ENCODE measurements around the gene CERK.
"Not testable (repeated sequence)": the region's sequence is repeated elsewhere in the genome, so short reads cannot be mapped to it uniquely, and the experiment has no call there.

The CERK gene, protein sequence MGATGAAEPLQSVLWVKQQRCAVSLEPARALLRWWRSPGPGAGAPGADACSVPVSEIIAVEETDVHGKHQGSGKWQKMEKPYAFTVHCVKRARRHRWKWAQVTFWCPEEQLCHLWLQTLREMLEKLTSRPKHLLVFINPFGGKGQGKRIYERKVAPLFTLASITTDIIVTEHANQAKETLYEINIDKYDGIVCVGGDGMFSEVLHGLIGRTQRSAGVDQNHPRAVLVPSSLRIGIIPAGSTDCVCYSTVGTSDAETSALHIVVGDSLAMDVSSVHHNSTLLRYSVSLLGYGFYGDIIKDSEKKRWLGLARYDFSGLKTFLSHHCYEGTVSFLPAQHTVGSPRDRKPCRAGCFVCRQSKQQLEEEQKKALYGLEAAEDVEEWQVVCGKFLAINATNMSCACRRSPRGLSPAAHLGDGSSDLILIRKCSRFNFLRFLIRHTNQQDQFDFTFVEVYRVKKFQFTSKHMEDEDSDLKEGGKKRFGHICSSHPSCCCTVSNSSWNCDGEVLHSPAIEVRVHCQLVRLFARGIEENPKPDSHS

DNA sequence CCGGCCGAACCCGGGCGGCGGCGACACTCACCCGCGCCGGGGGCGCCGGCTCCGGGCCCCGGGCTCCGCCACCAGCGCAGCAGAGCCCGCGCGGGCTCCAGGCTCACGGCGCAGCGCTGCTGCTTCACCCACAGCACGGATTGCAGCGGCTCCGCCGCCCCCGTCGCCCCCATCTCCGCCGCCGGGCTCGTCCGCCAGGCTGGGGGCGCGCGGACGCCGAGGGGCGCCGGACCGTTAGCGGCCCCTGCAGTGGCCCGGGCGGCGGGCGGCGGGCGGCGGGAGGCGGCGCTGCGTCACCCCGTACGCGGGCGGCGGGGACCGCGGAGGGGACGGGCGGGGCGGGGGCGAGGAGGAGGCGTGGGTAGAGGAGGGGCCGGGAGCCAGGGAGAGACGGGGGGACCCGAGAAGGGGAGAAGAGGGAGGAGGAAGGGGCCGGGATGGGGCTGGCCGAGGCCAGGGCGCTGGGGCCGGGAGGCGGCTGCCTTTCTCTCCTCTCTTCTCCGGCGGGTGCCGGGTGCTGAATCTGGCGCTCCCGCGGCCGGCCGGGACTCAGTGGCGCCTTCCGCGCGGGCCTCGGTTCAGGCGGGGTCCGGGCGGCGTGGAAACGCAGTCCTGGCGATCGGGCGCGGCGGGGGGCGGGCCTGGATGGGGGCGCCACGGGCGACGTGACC lies at the start of gene CERK:
TSS of gene CERK (minus strand) at position 277 of the 671 bp plus-strand sequence. CDS start at position 173, 104 bp downstream.
- no peak for FAIRE-seq

- FAIRE-seq: no peak
These were observed 45.7 kb upstream of the CERK start for GRCh38 chr22:46783721-46784120.

- not testable (repeated sequence) for FAIRE-seq
These were observed 44.1 kb upstream of the CERK start for GRCh38 chr22:46782200-46782599.

GRCh38 chr22:46781291-46781690 lies 43.2 kb upstream of the CERK start:
- FAIRE-seq: no peak

- no peak for FAIRE-seq
These were observed 42.4 kb upstream of the CERK start for GRCh38 chr22:46780453-46780852.

GRCh38 chr22:46779651-46780050 lies 41.6 kb upstream of the CERK start:
- FAIRE-seq: no peak

GRCh38 chr22:46779023-46779422 lies 41.0 kb upstream of the CERK start:
- FAIRE-seq: no peak

DNA sequence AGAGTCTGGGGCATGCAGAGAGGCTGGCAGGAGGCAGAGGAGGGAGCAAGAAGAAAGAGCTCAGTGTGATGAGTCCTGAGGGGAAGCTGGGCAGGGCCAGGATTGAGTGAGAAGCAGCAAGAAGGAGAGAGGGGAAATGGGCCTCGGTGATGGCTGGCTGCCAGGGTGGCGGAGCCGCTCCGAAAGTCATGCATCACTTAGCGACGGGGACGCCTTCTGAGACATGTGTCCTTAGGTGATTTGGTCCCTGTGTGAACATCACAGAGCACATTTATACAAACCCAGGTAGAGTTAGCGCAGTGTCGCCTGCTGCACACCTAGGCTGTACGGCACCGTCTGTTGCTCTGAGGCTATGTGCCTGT lies 39.5 kb upstream of the CERK start:
- no peak for FAIRE-seq

DNA sequence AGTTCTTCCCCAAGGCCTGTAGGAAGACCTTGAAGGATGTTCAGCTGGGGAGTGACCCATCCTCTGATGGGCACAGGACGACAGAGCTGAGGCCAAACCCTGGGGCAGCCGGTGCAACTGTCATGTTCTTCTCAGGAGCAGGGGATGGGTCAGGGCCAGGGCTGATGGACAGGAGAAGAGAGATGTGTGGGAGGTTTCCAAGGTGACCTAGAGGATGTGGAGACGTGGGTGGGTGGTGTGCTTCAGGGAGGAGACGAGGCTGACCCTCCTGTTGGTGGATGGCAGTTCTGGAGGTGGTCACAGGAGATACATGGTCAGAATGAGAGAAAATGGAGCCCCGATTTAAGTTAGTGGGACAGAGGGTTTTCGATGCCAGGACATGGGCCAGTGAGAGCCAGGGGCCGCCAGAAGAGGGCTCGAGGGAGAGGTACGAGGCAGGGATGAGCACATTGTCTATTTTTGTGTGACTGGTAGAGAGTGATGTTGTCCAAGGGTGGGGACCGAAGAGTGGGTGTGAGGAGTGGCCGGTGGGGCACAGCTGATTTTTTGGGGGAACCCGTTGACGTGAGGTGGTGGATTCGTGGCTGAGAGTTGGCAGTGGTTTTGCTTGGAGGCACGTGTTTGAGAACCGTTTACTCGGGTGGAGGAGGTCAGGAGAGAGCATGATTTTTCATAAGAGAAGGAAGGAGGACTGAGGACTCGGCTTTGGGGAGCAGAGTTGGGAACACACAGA lies 39.0 kb upstream of the CERK start:
- no peak for FAIRE-seq

DNA sequence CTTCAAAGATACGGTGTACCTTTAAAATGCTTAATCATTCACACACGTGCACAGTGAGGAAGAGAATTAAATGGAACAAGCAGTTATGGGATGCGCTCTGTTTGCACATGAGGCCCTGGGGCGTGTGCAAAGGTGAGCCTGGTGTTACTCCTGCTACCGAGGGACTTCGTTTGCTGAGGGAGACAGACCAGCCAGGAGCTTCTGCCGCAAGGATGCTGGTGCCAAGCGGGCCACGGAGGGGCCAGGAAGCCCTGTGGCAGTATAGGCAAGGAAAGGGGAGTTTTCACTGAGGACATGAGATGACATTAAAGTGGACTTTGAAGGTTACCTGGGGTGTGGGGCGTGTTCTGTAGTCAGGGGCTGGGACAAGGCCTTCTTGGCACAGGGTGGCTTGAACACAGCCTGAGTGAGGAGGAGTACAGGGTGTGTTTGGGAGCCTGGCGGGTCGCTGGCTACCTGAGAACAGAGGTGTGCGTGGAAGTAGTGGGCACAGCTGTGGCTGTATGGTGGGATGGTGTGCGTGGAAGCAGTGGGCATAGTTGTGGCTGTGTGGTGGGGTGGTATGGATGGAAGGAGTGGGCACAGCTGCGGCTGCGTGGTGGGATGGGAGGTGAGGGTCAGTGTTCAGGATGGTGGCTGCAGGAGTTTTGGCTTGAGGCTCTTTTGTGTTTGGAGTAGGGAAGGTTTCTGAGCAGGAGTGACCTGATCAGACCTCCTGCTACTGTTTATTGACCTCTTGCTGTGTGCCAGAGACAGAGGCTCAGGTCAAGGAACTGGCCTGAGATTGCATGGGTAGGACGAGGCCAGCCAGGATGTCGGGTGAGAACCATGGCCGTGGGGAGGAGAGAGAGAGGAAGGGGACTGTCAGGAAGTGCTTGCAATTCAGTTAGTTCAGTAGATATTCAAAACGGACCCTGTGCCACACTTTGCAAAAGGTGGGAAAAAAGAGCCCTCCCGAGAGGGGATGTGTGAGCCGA lies 38.1 kb upstream of the CERK start:
- no peak for FAIRE-seq

DNA sequence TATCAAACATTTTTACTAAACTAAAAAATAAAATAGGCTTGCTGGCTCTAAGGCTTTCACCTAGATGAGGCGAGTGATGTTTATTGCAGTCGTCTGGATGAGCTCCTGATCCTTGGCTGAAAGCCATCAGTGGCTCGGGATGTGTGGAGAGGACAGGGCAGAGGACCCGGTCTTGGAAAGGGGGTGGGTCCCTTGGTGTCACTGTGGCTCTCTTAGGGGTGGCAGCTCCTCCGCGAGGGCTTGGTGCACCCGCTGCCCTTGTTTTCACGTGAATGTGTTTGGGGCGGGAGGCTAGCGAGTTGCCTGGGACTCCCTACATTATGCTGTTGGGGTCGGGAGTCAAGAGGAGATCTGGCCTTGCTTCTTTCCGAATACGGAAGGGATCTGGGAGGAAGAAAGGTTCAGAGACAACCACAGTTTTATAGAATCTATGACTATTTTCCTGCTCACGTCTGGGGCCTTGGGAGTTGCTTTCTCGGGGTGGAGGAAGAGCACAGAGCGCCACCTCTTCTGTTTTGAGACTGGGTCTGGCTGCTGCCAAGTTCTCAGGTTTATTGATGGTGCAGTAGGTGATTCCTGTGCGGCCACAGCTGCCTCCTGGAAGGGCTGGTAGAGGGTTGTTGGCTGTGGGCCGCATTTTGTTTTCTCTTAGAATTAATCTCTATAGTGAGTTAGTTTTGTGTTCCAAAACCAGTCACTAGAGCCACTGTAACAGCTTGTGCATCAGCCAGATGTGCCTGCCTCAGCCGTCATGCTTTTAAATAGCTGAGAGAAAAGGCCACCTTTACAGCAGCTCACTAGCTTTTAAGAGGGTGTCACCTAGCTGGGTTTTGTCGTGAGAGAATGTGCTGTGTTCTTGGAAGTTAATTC lies 37.2 kb upstream of the CERK start:
- no peak for FAIRE-seq

- no peak for FAIRE-seq
These were observed 36.4 kb upstream of the CERK start for GRCh38 chr22:46774253-46774979.

DNA sequence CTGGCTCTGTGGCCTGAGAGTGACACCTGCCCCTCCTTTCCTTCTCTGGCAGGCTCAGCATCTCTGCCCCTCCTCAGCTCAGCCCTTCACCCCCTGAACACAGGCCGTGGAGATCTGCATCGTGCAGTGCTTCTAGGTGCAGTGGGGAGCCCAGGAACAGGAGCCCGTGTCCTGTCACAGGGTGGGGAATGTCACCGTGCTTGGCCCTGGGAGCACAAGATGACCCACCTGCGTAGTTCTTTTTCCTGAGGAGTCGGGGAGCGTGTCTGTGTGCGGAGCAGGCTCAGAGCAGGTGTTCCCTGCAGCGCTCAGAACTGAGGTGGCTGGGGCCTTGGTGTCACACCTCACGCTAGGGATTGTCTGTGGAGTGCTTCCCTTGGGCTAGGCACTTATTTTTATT lies 35.0 kb upstream of the CERK start:
- FAIRE-seq: no peak

DNA sequence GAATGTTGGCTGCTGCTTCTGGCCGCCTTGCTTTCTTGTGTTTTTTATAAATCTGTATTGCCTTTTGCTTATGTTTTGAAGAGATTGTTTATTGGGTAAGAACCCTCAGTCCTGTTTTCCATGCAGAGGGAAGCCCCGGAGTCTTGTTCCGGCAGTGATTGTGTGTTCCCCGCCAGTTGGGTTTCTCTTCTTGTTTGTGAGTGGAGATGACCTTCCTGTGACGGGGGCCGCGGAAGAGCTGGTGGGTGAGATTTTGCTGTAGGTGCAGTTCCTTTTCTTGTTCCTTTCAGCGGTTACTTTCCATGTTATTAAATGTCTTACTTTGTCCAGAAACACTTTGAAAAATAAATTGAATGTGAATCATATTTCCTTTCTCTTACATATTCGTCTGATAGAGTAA lies 32.7 kb upstream of the CERK start:
- no peak for FAIRE-seq

GRCh38 chr22:46770151-46770641 lies 32.1 kb upstream of the CERK start:
- no peak for FAIRE-seq

DNA sequence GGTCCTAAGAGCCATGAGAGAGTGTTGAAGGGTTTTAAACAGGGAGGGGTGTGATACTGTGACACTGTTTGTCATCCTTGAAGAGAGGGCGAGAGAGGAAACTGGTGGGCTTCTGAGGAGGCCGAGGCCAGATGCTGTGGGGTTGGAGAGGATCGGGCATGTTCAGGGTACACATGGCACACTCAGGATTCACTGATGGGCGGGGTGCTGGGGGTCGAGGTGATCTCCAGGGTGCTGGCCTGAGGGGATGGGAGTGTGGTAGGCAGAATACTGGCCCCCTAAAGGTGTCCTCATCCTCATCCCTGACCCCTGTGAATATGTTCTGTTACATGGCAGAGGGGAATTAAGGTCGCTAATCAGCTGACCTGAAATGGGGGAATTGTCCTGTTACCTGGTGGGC lies 31.7 kb upstream of the CERK start:
- no peak for FAIRE-seq

DNA sequence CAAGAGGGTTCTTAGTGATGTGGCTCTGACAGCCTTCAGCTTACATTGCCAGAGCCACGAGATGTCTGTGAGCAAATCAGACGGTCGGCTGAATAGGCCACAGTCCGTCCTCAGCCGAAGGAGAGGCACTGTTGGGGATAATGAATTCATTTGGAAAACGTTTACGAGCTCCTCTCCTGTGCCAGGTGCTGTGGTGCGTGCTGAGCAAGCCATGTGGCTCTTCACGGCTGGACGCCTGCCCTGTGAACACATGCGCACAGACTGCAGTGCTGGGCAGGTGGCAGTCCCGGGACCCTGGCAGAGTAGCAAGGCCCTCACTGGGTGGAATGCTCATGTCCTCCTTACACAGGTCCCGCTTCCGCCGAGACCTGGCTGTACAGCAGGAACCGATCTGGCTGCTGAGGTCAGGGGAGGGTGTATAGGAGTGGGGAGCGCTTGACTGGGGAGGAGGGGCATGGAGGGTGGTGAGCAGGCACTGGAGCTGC lies 31.2 kb upstream of the CERK start:
- no peak for FAIRE-seq

- no peak for FAIRE-seq
These were observed 29.4 kb upstream of the CERK start for GRCh38 chr22:46767249-46767985.

- no peak for FAIRE-seq
These were observed 28.6 kb upstream of the CERK start for GRCh38 chr22:46766611-46767010.

All from A204.1 (cell line).